ENCODE results near the gene ULK2.
"Not testable (repeated sequence)": the region's sequence is repeated elsewhere in the genome, so short reads cannot be mapped to it uniquely, and the experiment has no call there.

The ULK2 gene

GRCh38 chr17:19766016-19766415 lies 101.7 kb downstream of the ULK2 start:
- no peak for DNase-seq

- DNase-seq: not testable (repeated sequence)
Observed at GRCh38 chr17:19763991-19764390, 103.7 kb downstream of the ULK2 start.

GRCh38 chr17:19763416-19763815 lies 104.3 kb downstream of the ULK2 start:
- DNase-seq: no peak

- peak; percentile 54 for DNase-seq
Observed at GRCh38 chr17:19762515-19762961, 105.2 kb downstream of the ULK2 start.

GRCh38 chr17:19760746-19761145 lies 107.0 kb downstream of the ULK2 start:
- DNase-seq: no peak

GRCh38 chr17:19759568-19760549 lies 107.9 kb downstream of the ULK2 start:
- no peak for DNase-seq

- DNase-seq: no peak
Observed at GRCh38 chr17:19757536-19758180, 110.1 kb downstream of the ULK2 start.

GRCh38 chr17:19756546-19756945 lies 111.2 kb downstream of the ULK2 start:
- no peak for DNase-seq

GRCh38 chr17:19755821-19756510 lies 111.8 kb downstream of the ULK2 start:
- no peak for DNase-seq

- no peak for DNase-seq
Observed at GRCh38 chr17:19755392-19755791, 112.3 kb downstream of the ULK2 start.

- DNase-seq: no peak
Observed at GRCh38 chr17:19753661-19754463, 113.9 kb downstream of the ULK2 start.

GRCh38 chr17:19753051-19753509 lies 114.7 kb downstream of the ULK2 start:
- no peak for DNase-seq

- DNase-seq: no peak
Observed at GRCh38 chr17:19752216-19753050, 115.3 kb downstream of the ULK2 start.

GRCh38 chr17:19750835-19751234 lies 116.9 kb downstream of the ULK2 start:
- DNase-seq: no peak

GRCh38 chr17:19750020-19750572 lies 117.6 kb downstream of the ULK2 start:
- DNase-seq: no peak

- DNase-seq: no peak
Observed at GRCh38 chr17:19748807-19749193, 118.9 kb downstream of the ULK2 start.

- DNase-seq: no peak
Observed at GRCh38 chr17:19747829-19748806, 119.6 kb downstream of the ULK2 start, which contains the start of gene ALDH3A1. TSS of gene ALDH3A1 (minus strand) at chr17:19748298. CDS start at chr17:19745129, 3,169 bp downstream.

GRCh38 chr17:19747159-19747719 lies 120.5 kb downstream of the ULK2 start:
- DNase-seq: no peak

GRCh38 chr17:19746517-19746916 lies 121.2 kb downstream of the ULK2 start:
- no peak for DNase-seq

Data from effector CD4-positive, alpha-beta T cell (primary cell).